Nucleus accumbens (tissue), 56 donors: ENCODE data around the gene FBXO11.
A peak's percentile ranks its signal among the peaks of the same experiment; 100 is the strongest.
"Not testable (repeated sequence)": the region's sequence is repeated elsewhere in the genome, so short reads cannot be mapped to it uniquely, and the experiment has no call there.

ENCODE experiments used
- DNase-seq, 56 donors: peaks; one replicate each; lab custom pipeline; 2025; lab: John Stamatoyannopoulos, UW

The FBXO11 gene

GRCh38 chr2:47906157-47907038, at the start of gene FBXO11:
FBXO11 (minus strand) TSS chr2:47906498; CDS start chr2:47905720, 778 bp downstream.
- DNase-seq = peak; percentile 74 to 98 (median 95)

GRCh38 chr2:47950340-47951301, 44.3 kb upstream of the FBXO11 start:
- no peak for DNase-seq

- DNase-seq = no peak
Observed at GRCh38 chr2:47946593-47946992, 40.3 kb upstream of the FBXO11 start.

GRCh38 chr2:47945046-47945781, 38.9 kb upstream of the FBXO11 start:
- DNase-seq = no peak

GRCh38 chr2:47941936-47942335, 35.6 kb upstream of the FBXO11 start:
- DNase-seq = no peak

- no peak for DNase-seq
Observed at GRCh38 chr2:47937677-47938076, 31.4 kb upstream of the FBXO11 start.

- DNase-seq = no peak
Observed at GRCh38 chr2:47935071-47935470, 28.8 kb upstream of the FBXO11 start.

GRCh38 chr2:47918043-47918442, 11.7 kb upstream of the FBXO11 start:
- no peak for DNase-seq

- no peak for DNase-seq
Observed at GRCh38 chr2:47917276-47917961, 11.1 kb upstream of the FBXO11 start.

GRCh38 chr2:47916412-47916811, 10.1 kb upstream of the FBXO11 start:
- no peak for DNase-seq

GRCh38 chr2:47910662-47911061, 4.4 kb upstream of the FBXO11 start:
- not testable (repeated sequence) for DNase-seq

GRCh38 chr2:47908682-47909081, 2.4 kb upstream of the FBXO11 start:
- no peak for DNase-seq

- no peak for DNase-seq
Observed at GRCh38 chr2:47907039-47907781, 912 bp upstream of the FBXO11 start.

- peak in 45 of 56 donors; percentile 13 to 89 (median 70) for DNase-seq
Observed at GRCh38 chr2:47905386-47906156, 727 bp downstream of the FBXO11 start.

GRCh38 chr2:47903781-47904490, 2.4 kb downstream of the FBXO11 start:
- DNase-seq = no peak

- DNase-seq = not testable (repeated sequence)
Observed at GRCh38 chr2:47901892-47902291, 4.4 kb downstream of the FBXO11 start.

- no peak for DNase-seq
Observed at GRCh38 chr2:47900857-47901256, 5.4 kb downstream of the FBXO11 start.
